ENCODE measurements around the gene HOXD1.

The HOXD1 gene

GRCh38 chr2:176237456-176237855, 49.0 kb downstream of the HOXD1 start:
- no peak for TF ChIP-seq CTCF (IDR thresholded peaks at IDR 0.05; ENCODE audit: insufficient read depth, missing control alignments)
- no peak for DNase-seq (ENCODE audit: insufficient read length, low spot score)
- no peak for FAIRE-seq

GRCh38 chr2:176239031-176239430, 50.6 kb downstream of the HOXD1 start:
- DNase-seq (ENCODE audit: insufficient read length, low spot score) (no peak), FAIRE-seq (no peak)
- no peak for TF ChIP-seq CTCF (IDR thresholded peaks at IDR 0.05; ENCODE audit: insufficient read depth, missing control alignments)

- no peak for DNase-seq (ENCODE audit: insufficient read length, low spot score)
- no peak for FAIRE-seq
- no peak for TF ChIP-seq CTCF (IDR thresholded peaks at IDR 0.05; ENCODE audit: insufficient read depth, missing control alignments)
These were observed 51.8 kb downstream of the HOXD1 start for GRCh38 chr2:176240301-176240700.
